HCT116 (cell line): ENCODE results near the gene ATP5F1D. TPM values are rescaled to one million over a fixed set of nuclear protein-coding genes. Genes with fewer than 3 reads are reported as not detected.

Experiments
- ATAC-seq: fragments of 200-7000 bp; cut with Tn5 transposase; 2 replicates; pipeline ENCODE4 v1.9.1; 2020; ENCODE audit warnings: mild to moderate bottlenecking, moderate library complexity
- BruUV-seq: library from RNA; stranded (reverse); fragments of 400-500 nt; replicated peaks from 2 replicates; lab custom pipeline; 2021; lab: Mats Ljungman, UMichigan
- CTCF ChIA-PET: fragments of 300-600 bp; sonication (Branson Sonifier 250); formaldehyde crosslinking; loops from one replicate; lab custom pipeline; 2021; ENCODE audit warnings: antibody characterized with exemption; lab: Charles Lee
- POLR2A ChIA-PET: fragments of 300-600, 350-600 bp; sonication (Branson Sonifier 250); formaldehyde crosslinking; loops from one replicate; lab custom pipeline; 2021; ENCODE audit warnings: antibody characterized with exemption; lab: Charles Lee
- RAD21 ChIA-PET, 2 experiments: fragments of 300-600 bp; sonication (Branson Sonifier 250); formaldehyde crosslinking; loops; one replicate each; lab custom pipeline; 2023; ENCODE audit warnings: low total read pairs in 2 of 2; ENCODE audit not compliant: uncharacterized antibody in 2 of 2, unreplicated experiment in 2 of 2, low non-redundant PET in 1 of 2; lab: Charles Lee
- DNase-seq: peaks from one replicate; pipeline ENCODE4 v3.0.0-alpha.2; 2010; ENCODE audit warnings: low read depth, low spot score
- H2AFZ ChIP-seq: fragments of 200-600 bp; shearing (Covaris generic), sonication (generic); 2 replicates; pipeline ENCODE4 v1.6.1; 2017; ENCODE audit warnings: low read depth, mixed run types, mixed read lengths, antibody characterized with exemption, low read length; ENCODE audit not compliant: poor library complexity, severe bottlenecking
- H3K27ac ChIP-seq: 2 replicates; pipeline ENCODE4 v1.5.1; 2012; ENCODE audit warnings: low read depth, low read length
- H3K27me3 ChIP-seq: fragments of 200-600 bp; sonication (generic); 2 replicates; pipeline ENCODE4 v1.6.1; 2016; ENCODE audit warnings: mixed run types, low read length, mixed read lengths; ENCODE audit not compliant: insufficient read depth
- H3K36me3 ChIP-seq, 2 experiments: fragments of 200-500 bp in 1 of 2; fragments of 200-600 bp in 1 of 2; sonication (Bioruptor generic) in 1 of 2; sonication (generic) in 1 of 2; 2 replicates each; pipeline versions ENCODE4 v1.5.1 to v1.6.1; 2014 to 2016; ENCODE audit warnings: low read length in 2 of 2, inconsistent platforms in 1 of 2, mixed read lengths in 1 of 2, mixed run types in 1 of 2; ENCODE audit not compliant: insufficient read depth in 2 of 2, control insufficient read depth in 1 of 2
- H3K4me1 ChIP-seq, 2 experiments: fragments of 200-600 bp in 1 of 2; sonication (generic) in 1 of 2; 2 replicates each; pipeline versions ENCODE4 v1.5.1 to v1.6.1; 2012 to 2017; ENCODE audit warnings: low read length in 2 of 2, inconsistent platforms in 1 of 2, mild to moderate bottlenecking in 1 of 2, mixed read lengths in 1 of 2, mixed run types in 1 of 2, moderate library complexity in 1 of 2; ENCODE audit not compliant: insufficient read depth in 2 of 2, control insufficient read depth in 1 of 2
- H3K4me2 ChIP-seq: fragments of 200-600 bp; sonication (generic); 2 replicates; pipeline ENCODE4 v1.6.1; 2017; ENCODE audit warnings: mixed run types, low read length, mixed read lengths
- H3K4me3 ChIP-seq, 2 experiments: fragments of 200-600 bp in 1 of 2; sonication (generic) in 1 of 2; replicated peaks in 1 of 2; 2 replicates each; pipeline ENCODE4 v1.5.1; 2011 to 2016; ENCODE audit warnings: low read length in 2 of 2, control low read depth in 1 of 2, low read depth in 1 of 2, mild to moderate bottlenecking in 1 of 2, mixed read lengths in 1 of 2, mixed run types in 1 of 2
- H3K79me2 ChIP-seq: fragments of 200-600 bp; sonication (generic); 2 replicates; pipeline ENCODE4 v1.6.1; 2017; ENCODE audit warnings: mild to moderate bottlenecking, mixed run types, low read length, moderate library complexity, mixed read lengths; ENCODE audit not compliant: insufficient read depth
- H3K9ac ChIP-seq: fragments of 200-600 bp; sonication (generic); 2 replicates; pipeline ENCODE4 v1.6.1; 2016; ENCODE audit warnings: low read length, mixed read lengths
- H3K9me2 ChIP-seq: fragments of 200-600 bp; sonication (generic), shearing (Covaris generic); 2 replicates; pipeline ENCODE4 v1.6.1; 2017; ENCODE audit warnings: mixed run types, mild to moderate bottlenecking, moderate library complexity; ENCODE audit not compliant: insufficient read depth
- H3K9me3 ChIP-seq, 2 experiments: fragments of 200-500 bp in 1 of 2; fragments of 200-600 bp in 1 of 2; sonication (Bioruptor generic) in 1 of 2; sonication (generic) in 1 of 2; 2 replicates each; pipeline ENCODE4 v1.6.1; 2014 to 2017; ENCODE audit warnings: low read length in 2 of 2, mixed read lengths in 2 of 2, inconsistent platforms in 1 of 2, low read depth in 1 of 2, mild to moderate bottlenecking in 1 of 2, mixed run types in 1 of 2, moderate library complexity in 1 of 2; ENCODE audit not compliant: control insufficient read depth in 1 of 2, insufficient read depth in 1 of 2
- H4K20me1 ChIP-seq: fragments of 200-600 bp; sonication (generic), shearing (Covaris generic); 2 replicates; pipeline ENCODE4 v1.6.1; 2017; ENCODE audit warnings: mixed run types, mild to moderate bottlenecking, moderate library complexity; ENCODE audit not compliant: insufficient read depth
- CEBPB ChIP-seq: IDR thresholded peaks from 2 replicates; pipeline ENCODE4 v1.6.1; 2012; ENCODE audit warnings: low read depth
- CTCF ChIP-seq, 3 experiments: fragments of 200-600 bp in 1 of 3; sonication (generic) in 1 of 3; IDR thresholded peaks in 2 of 3; conservative IDR thresholded peaks in 1 of 3; 2 replicates each; pipeline ENCODE4 v1.5.1; 2012 to 2017; ENCODE audit warnings: low read depth in 2 of 3, low read length in 2 of 3, antibody characterized with exemption in 1 of 3, borderline replicate concordance in 1 of 3, control low read depth in 1 of 3, mild to moderate bottlenecking in 1 of 3, mixed read lengths in 1 of 3, mixed run types in 1 of 3, moderate library complexity in 1 of 3; ENCODE audit not compliant: insufficient read depth in 1 of 3
- POLR2AphosphoS5 ChIP-seq: IDR thresholded peaks from 2 replicates; pipeline ENCODE4 v1.6.1; 2011; ENCODE audit warnings: mild to moderate bottlenecking, low read depth, low read length, moderate library complexity
- TCF7L2 ChIP-seq: IDR thresholded peaks from 2 replicates; pipeline ENCODE4 v1.7.0; 2011; ENCODE audit warnings: borderline replicate concordance, inconsistent platforms; ENCODE audit not compliant: insufficient read depth, insufficient read length; ENCODE audit errors: extremely low read depth
- ZBTB33 ChIP-seq: IDR thresholded peaks from 2 replicates; pipeline ENCODE4 v1.6.1; 2011; ENCODE audit warnings: mild to moderate bottlenecking, low read length, moderate library complexity; ENCODE audit not compliant: insufficient replicate concordance; ENCODE audit errors: extremely low read depth
- intact Hi-C: fragments of 100-400 bp; cut with micrococcal nuclease; formaldehyde crosslinking; loops from 2 replicates; pipeline ENCODE4 v1.10.0; 2022
- total RNA-seq: library from RNA; stranded (reverse); gene quantifications from one replicate; pipeline ENCODE4 v1.2.1, GENCODE V29; 2021; ENCODE audit not compliant: unreplicated experiment

ATP5F1D gene
- total RNA-seq, 1 experiment from 2014 or later, result 428 TPM

- Histone ChIP-seq H3K27me3 (no peaks in the 10 kb centered on the region), H4K20me1 (no peaks in the 10 kb centered on the region), H3K36me3 (peaks cover 8 to 13% of the 10 kb centered on the region in 2 experiments; a peak in 3 of 4 replicates), H2AFZ (no peak overlapping the region), H3K4me3 (peak overlapping the region; percentile 43 to 59), H3K79me2 (peaks cover 25% of the 10 kb centered on the region), H3K9ac (peak overlapping the region; percentile 98), H3K4me2 (peak overlapping the region; percentile 97), H3K4me1 (peaks cover 52 to 94% of the 10 kb centered on the region in 2 experiments), H3K27ac (peak overlapping the region; percentile 99), H3K9me2 (no peaks in the 10 kb centered on the region), H3K9me3 (no peaks in the 10 kb centered on the region)
- POLR2A ChIA-PET, result interaction anchor here (0.7 to 3.0 kb wide), 10 partner anchors 8 to 407 kb away, joined by 3 to 58 read pairs (median 7); partner anchors contain the start of genes ATP5F1D and FAM174C
- intact Hi-C loops, result loop anchor here (1.0 kb wide), 2 partner anchors 18 to 23 kb away; no protein-coding TSS in a partner anchor
- DNase-seq (no peak), ATAC-seq (peak; percentile 15)
- CTCF ChIA-PET, result interaction anchor here (0.6 to 6.5 kb wide), 17 partner anchors 8 to 241 kb away, joined by 3 to 325 read pairs (median 4); partner anchors contain the start of genes ABCA7, ATP5F1D, CNN2 and FAM174C
- no peak for TF ChIP-seq CEBPB
- TF ChIP-seq CTCF (IDR thresholded peaks at IDR 0.05 in 2 of 3, conservative IDR thresholded peaks at IDR 0.05 in 1 of 3; ENCODE audit: borderline replicate concordance in 1 of 3, insufficient read depth in 1 of 3, low read depth in 2 of 3, low read length in 2 of 3), result peak in 2 of 3 experiments; percentile 87 to 89; a peak in 4 of 6 replicates
- no peak for TF ChIP-seq ZBTB33
- 0 out of 2 replicates have a peak, but pooled peaks have one; percentile 14 for TF ChIP-seq POLR2AphosphoS5
- peak; percentile 24 for TF ChIP-seq TCF7L2
- BruUV-seq, result no TSS peak
- RAD21 ChIA-PET, result interaction anchor here (0.6 to 2.1 kb wide), 12 partner anchors 9 to 225 kb away, joined by 3 to 51 read pairs (median 6); partner anchors contain the start of gene ATP5F1D (in 1 of the 2)
Observed at GRCh38 chr19:1266916-1267476, 25.4 kb downstream of the ATP5F1D start.
